Measurements from ENCODE around the gene ZNF217.
"Not testable (repeated sequence)": the region's sequence is repeated elsewhere in the genome, so short reads cannot be mapped to it uniquely, and the experiment has no call there.

ZNF217 gene

DNA sequence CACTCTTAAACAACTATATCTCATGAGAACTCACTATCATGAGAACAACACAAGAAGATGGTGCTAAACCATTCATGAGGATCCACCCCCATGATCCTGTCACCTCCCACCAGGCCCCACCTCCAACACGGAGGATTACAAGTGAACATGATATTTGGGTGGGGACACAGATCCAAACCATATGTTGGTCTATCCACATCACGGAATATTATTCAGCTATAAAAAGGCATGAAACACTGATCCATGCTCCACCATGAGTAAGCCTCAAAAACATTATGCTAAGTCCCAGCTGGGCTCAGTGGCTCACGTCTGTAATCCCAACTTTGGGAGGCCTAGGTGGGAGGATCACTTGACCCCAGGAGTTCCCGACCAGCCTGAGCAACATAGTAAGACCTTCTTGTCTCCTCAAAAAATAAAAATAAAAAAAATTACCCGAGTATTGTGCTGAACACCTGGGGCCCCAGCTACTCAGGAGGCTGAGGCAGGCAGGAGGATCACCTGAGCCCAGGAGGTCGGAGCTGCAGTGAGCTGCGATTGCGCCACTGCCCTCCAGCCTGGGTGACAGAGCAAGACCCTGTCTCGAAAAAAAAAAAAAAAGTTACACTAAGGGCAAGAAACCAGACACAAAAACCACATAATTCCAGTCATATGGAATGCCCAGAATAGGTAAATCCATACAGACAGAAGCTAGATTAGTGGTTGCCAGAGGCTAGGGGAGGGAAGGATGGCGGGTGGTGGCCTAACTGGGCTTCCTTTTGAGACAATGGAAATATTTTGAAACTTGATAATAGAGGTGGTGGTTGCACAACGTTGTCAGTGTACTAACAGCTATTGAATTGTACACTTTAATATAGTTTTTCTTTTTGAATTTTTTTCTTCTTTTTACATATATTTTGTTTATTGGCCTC lies 43.1 kb downstream of the ZNF217 start:
- DNase-seq (ENCODE audit: low read depth in 1 of 2, low spot score in 1 of 2): peak in 1 of 2 experiments; percentile 62
- peak overlapping the region; percentile 37; the same call in 1 of the 2 replicates for H3K27ac ChIP-seq (replicated peaks)
- no peaks in the 10 kb centered on the region for H3K27me3 ChIP-seq (ENCODE audit: insufficient read depth, poor library complexity, severe bottlenecking)
- no peak overlapping the region for H3K4me3 ChIP-seq (replicated peaks; ENCODE audit: insufficient read depth, low read length)
- TF ChIP-seq GABPA (IDR thresholded peaks at IDR 0.05; ENCODE audit: low read depth) (no peak), SPI1 (IDR thresholded peaks at IDR 0.05; ENCODE audit: borderline replicate concordance, low read depth) (no peak), POLR2AphosphoS5 (IDR thresholded peaks at IDR 0.05; ENCODE audit: low read depth) (no peak)
- TF ChIP-seq, protein P1, sequence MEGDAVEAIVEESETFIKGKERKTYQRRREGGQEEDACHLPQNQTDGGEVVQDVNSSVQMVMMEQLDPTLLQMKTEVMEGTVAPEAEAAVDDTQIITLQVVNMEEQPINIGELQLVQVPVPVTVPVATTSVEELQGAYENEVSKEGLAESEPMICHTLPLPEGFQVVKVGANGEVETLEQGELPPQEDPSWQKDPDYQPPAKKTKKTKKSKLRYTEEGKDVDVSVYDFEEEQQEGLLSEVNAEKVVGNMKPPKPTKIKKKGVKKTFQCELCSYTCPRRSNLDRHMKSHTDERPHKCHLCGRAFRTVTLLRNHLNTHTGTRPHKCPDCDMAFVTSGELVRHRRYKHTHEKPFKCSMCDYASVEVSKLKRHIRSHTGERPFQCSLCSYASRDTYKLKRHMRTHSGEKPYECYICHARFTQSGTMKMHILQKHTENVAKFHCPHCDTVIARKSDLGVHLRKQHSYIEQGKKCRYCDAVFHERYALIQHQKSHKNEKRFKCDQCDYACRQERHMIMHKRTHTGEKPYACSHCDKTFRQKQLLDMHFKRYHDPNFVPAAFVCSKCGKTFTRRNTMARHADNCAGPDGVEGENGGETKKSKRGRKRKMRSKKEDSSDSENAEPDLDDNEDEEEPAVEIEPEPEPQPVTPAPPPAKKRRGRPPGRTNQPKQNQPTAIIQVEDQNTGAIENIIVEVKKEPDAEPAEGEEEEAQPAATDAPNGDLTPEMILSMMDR (IDR thresholded peaks at IDR 0.05; ENCODE audit: insufficient read depth, low read length): no peak

DNA sequence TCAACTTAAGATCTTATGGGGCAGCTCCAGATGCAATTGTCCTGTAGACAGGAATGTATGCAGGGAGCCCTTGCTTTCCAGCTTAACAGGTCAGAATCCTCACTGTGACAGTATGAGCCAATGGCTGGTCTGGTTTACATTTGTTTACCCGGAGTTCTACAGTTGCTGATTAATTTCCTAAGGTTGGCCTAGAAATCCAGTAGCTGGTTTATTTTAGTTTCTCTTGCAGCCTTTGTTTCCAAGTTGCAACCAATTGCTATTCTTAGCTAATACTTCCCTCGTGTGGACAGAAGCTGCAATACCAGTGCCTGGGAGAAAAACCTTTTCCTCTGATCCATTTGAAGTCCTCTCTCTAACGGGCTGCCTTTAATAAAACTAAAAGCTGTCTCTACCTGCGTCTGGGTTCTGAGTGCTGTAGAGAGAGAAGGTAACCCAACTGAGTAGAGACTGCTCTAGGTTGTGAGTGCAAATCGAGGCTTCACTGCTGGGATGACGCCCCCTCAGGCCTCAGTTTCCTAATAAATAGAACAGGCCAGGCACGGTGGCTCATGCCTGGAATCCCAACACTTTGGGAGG lies 45.9 kb downstream of the ZNF217 start:
- DNase-seq (ENCODE audit: low read depth in 1 of 2, low spot score in 1 of 2): peak in 1 of 2 experiments; percentile 58
- TF ChIP-seq, protein P1 (IDR thresholded peaks at IDR 0.05; ENCODE audit: insufficient read depth, low read length): peak; percentile 74
- TF ChIP-seq, protein P2, sequence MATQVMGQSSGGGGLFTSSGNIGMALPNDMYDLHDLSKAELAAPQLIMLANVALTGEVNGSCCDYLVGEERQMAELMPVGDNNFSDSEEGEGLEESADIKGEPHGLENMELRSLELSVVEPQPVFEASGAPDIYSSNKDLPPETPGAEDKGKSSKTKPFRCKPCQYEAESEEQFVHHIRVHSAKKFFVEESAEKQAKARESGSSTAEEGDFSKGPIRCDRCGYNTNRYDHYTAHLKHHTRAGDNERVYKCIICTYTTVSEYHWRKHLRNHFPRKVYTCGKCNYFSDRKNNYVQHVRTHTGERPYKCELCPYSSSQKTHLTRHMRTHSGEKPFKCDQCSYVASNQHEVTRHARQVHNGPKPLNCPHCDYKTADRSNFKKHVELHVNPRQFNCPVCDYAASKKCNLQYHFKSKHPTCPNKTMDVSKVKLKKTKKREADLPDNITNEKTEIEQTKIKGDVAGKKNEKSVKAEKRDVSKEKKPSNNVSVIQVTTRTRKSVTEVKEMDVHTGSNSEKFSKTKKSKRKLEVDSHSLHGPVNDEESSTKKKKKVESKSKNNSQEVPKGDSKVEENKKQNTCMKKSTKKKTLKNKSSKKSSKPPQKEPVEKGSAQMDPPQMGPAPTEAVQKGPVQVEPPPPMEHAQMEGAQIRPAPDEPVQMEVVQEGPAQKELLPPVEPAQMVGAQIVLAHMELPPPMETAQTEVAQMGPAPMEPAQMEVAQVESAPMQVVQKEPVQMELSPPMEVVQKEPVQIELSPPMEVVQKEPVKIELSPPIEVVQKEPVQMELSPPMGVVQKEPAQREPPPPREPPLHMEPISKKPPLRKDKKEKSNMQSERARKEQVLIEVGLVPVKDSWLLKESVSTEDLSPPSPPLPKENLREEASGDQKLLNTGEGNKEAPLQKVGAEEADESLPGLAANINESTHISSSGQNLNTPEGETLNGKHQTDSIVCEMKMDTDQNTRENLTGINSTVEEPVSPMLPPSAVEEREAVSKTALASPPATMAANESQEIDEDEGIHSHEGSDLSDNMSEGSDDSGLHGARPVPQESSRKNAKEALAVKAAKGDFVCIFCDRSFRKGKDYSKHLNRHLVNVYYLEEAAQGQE (IDR thresholded peaks at IDR 0.05; ENCODE audit: insufficient replicate concordance, low read depth): no peak
- H3K27ac ChIP-seq (replicated peaks): no peak overlapping the region

DNA sequence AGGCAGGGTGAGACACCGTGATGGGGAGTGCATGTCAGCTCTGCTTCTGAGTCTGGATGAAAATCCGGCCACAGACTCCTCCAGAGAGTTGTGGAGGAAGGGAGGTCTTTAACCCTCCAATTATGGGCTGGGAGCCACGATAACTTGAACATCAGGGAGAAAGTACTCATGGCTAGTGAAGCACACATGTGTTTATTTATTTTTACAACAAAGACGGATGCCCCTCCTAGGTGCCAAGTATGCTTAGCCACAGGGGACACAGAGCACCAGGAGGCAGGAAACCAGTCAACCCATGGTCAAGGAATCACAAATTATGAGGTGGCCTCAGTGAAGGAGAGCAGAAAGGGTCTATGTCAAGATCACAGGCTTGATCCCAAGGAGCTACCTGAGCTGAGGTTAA lies 54.1 kb downstream of the ZNF217 start:
- Histone ChIP-seq H3K27ac (replicated peaks) (no peak overlapping the region), H3K4me3 (replicated peaks; ENCODE audit: insufficient read depth, low read length) (no peak overlapping the region), H3K27me3 (ENCODE audit: insufficient read depth, poor library complexity, severe bottlenecking) (no peaks in the 10 kb centered on the region)
- DNase-seq (ENCODE audit: low read depth in 1 of 2, low spot score in 1 of 2): no peak
- TF ChIP-seq, protein P1 (IDR thresholded peaks at IDR 0.05; ENCODE audit: insufficient read depth, low read length): no peak
- no peak for TF ChIP-seq POLR2AphosphoS5 (IDR thresholded peaks at IDR 0.05; ENCODE audit: low read depth)
- no peak for TF ChIP-seq GABPA (IDR thresholded peaks at IDR 0.05; ENCODE audit: low read depth)
- TF ChIP-seq SPI1 (IDR thresholded peaks at IDR 0.05; ENCODE audit: borderline replicate concordance, low read depth): no peak
- TF ChIP-seq, protein P2 (IDR thresholded peaks at IDR 0.05; ENCODE audit: insufficient replicate concordance, low read depth): no peak

More for the DNA sequence above, 45.9 kb downstream of the ZNF217 start:
- no peaks in the 10 kb centered on the region for H3K27me3 ChIP-seq (ENCODE audit: insufficient read depth, poor library complexity, severe bottlenecking)
- no peak overlapping the region for H3K4me3 ChIP-seq (replicated peaks; ENCODE audit: insufficient read depth, low read length)

DNA sequence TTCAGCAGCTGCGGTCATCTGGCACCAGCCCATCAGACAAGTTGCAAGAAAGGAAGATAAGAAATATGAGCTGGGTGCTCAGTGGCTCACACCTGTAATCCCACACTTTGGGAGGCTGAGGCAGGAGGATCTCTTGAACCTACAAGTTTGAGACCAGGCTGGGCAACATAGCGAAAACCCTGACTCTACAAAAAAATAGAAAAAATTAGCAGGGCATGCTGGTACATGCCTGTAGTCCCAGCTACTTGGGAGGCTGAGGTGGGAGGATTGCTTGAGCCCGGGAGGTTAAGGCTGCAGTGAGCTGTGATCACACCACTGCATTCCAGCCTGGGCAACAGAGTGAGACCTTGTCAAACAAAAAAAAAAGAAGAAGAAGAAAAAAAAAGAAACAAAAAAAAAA lies 57.3 kb downstream of the ZNF217 start:
- not testable (repeated sequence) for DNase-seq (ENCODE audit: low read depth in 1 of 2, low spot score in 1 of 2); H3K27ac ChIP-seq (replicated peaks); H3K4me3 ChIP-seq (replicated peaks; ENCODE audit: insufficient read depth, low read length); H3K27me3 ChIP-seq (ENCODE audit: insufficient read depth, poor library complexity, severe bottlenecking)
